Panc1 (cell line): ENCODE data around the gene PDCL2. TPM values are rescaled to one million over a fixed set of nuclear protein-coding genes. Genes with fewer than 3 reads are reported as not detected.

Experiments
- ATAC-seq: fragments of 200-7000 bp; cut with Tn5 transposase; 2 replicates; pipeline ENCODE4 v1.9.1; 2020; ENCODE audit warnings: mild to moderate bottlenecking, moderate library complexity
- BruUV-seq: library from RNA; stranded (reverse); fragments of 400-500 nt; replicated peaks from 2 replicates; lab custom pipeline; 2021; lab: Mats Ljungman, UMichigan
- CTCF ChIA-PET: fragments of 300-600 bp; sonication (Branson Sonifier 250); formaldehyde crosslinking; loops from one replicate; lab custom pipeline; 2022; ENCODE audit warnings: antibody characterized with exemption; lab: Charles Lee
- POLR2A ChIA-PET: fragments of 300-600 bp; sonication (Branson Sonifier 250); formaldehyde crosslinking; loops from one replicate; lab custom pipeline; 2022; ENCODE audit warnings: antibody characterized with exemption; lab: Charles Lee
- DNase-seq: peaks from one replicate; pipeline ENCODE4 v3.0.0-alpha.2; 2010; ENCODE audit warnings: low read depth, low spot score
- H3K27ac ChIP-seq: 2 replicates; pipeline ENCODE4 v1.5.1; 2011; ENCODE audit warnings: mild to moderate bottlenecking, low read length, inconsistent platforms
- H3K27me3 ChIP-seq: fragments of 200-500 bp; sonication (Bioruptor generic); 2 replicates; pipeline ENCODE4 v1.6.0; 2014; ENCODE audit warnings: low read length, inconsistent platforms; ENCODE audit not compliant: control insufficient read depth, insufficient read depth
- H3K36me3 ChIP-seq: fragments of 200-500 bp; sonication (Bioruptor generic); 2 replicates; pipeline ENCODE4 v1.5.1; 2014; ENCODE audit warnings: inconsistent platforms, mild to moderate bottlenecking, low read length, moderate library complexity; ENCODE audit not compliant: control insufficient read depth, insufficient read depth
- H3K4me1 ChIP-seq: 2 replicates; pipeline ENCODE4 v1.5.1; 2011; ENCODE audit warnings: inconsistent platforms, mild to moderate bottlenecking, low read length, moderate library complexity; ENCODE audit not compliant: control insufficient read depth, insufficient read depth
- H3K4me3 ChIP-seq, 2 experiments: 2 replicates each; pipeline ENCODE4 v1.5.1; 2011 to 2012; ENCODE audit warnings: low read depth in 2 of 2, low read length in 2 of 2, mild to moderate bottlenecking in 2 of 2, inconsistent platforms in 1 of 2, moderate library complexity in 1 of 2
- H3K9me3 ChIP-seq: fragments of 200-500 bp; sonication (Bioruptor generic); 2 replicates; pipeline ENCODE4 v1.5.1; 2014; ENCODE audit warnings: low read depth, mild to moderate bottlenecking, inconsistent platforms, low read length, moderate library complexity; ENCODE audit not compliant: control insufficient read depth, insufficient read depth
- CTCF ChIP-seq: fragments of 450-650 bp; IDR thresholded peaks from 2 replicates; pipeline ENCODE4 v1.5.1; 2017; ENCODE audit warnings: mild to moderate bottlenecking
- POLR2AphosphoS5 ChIP-seq: IDR thresholded peaks from 2 replicates; pipeline ENCODE4 v1.6.1; 2012; ENCODE audit warnings: mild to moderate bottlenecking, low read depth, low read length, moderate library complexity
- REST ChIP-seq, 2 experiments: IDR thresholded peaks; 2 replicates each; pipeline ENCODE4 v1.6.1; 2011 to 2012; ENCODE audit warnings: low read depth in 2 of 2, control low read depth in 1 of 2, low read length in 1 of 2, mild to moderate bottlenecking in 1 of 2, moderate library complexity in 1 of 2; ENCODE audit not compliant: insufficient read depth in 1 of 2
- SIN3A ChIP-seq: IDR thresholded peaks from 2 replicates; pipeline ENCODE4 v1.6.1; 2012; ENCODE audit warnings: low read depth, mild to moderate bottlenecking, low read length, moderate library complexity, borderline replicate concordance; ENCODE audit not compliant: insufficient read depth
- TCF7L2 ChIP-seq: IDR thresholded peaks from 2 replicates; pipeline ENCODE4 v1.6.1; 2011; ENCODE audit warnings: mild to moderate bottlenecking, low read depth, low read length, inconsistent platforms
- in situ Hi-C: cut with HindIII; loops from 2 replicates; pipeline ENCODE4 v1.10.0; 2016; ENCODE audit warnings: low sequenced_read_pairs, low pct_unique_long_range_greater_than_20kb
- intact Hi-C: fragments of 100-400 bp; cut with micrococcal nuclease; formaldehyde crosslinking; loops from one replicate; pipeline ENCODE4 v1.10.0; 2022; ENCODE audit not compliant: unreplicated experiment
- total RNA-seq: library from RNA; stranded (reverse); gene quantifications from one replicate; pipeline ENCODE4 v1.2.1, GENCODE V29; 2021; ENCODE audit not compliant: unreplicated experiment

Gene PDCL2
- total RNA-seq, 1 experiment from 2014 or later: not detected

- H3K9me3 ChIP-seq: no peaks in the 10 kb centered on the region
- no TSS peak for BruUV-seq
- POLR2A ChIA-PET: no interaction called here
- no peak for DNase-seq
- H3K36me3 ChIP-seq: no peaks in the 10 kb centered on the region
- no peaks in the 10 kb centered on the region for H3K27me3 ChIP-seq
- no peaks in the 10 kb centered on the region for H3K4me1 ChIP-seq
- no peak overlapping the region for H3K27ac ChIP-seq
- H3K4me3 ChIP-seq: no peak overlapping the region
- intact Hi-C loops (no loop called here), in situ Hi-C loops (no loop called here)
- TF ChIP-seq TCF7L2 (no peak), SIN3A (no peak), CTCF (no peak), REST (IDR thresholded peaks at IDR 0.05; ENCODE audit: insufficient read depth in 1 of 2, low read depth in 2 of 2, low read length in 1 of 2) (no peak), POLR2AphosphoS5 (no peak)
- CTCF ChIA-PET: no interaction called here
- no peak for ATAC-seq
These were observed 84.4 kb downstream of the PDCL2 start for GRCh38 chr4:55507612-55508011.

Other genes starting within 250 kb of the PDCL2 start
- gene SRD5A3, start 246.0 kb downstream of the PDCL2 start, total RNA-seq: 17.0 TPM
- gene TMEM165, start 196.3 kb downstream of the PDCL2 start, total RNA-seq: 54.6 TPM
- 24.9 TPM for gene CLOCK, start 45.3 kb downstream of the PDCL2 start, total RNA-seq
- 0.54 TPM for gene NMU, start 44.1 kb upstream of the PDCL2 start, total RNA-seq
- gene EXOC1L, start 227.5 kb upstream of the PDCL2 start, total RNA-seq: not detected